ENCODE results near the gene GPR15LG. TPM values are rescaled to one million over a fixed set of nuclear protein-coding genes. Genes with fewer than 3 reads are reported as not detected.
A peak's percentile ranks its signal among the peaks of the same experiment; 100 is the strongest.

The GPR15LG gene
- total RNA-seq, 1 donor from 2014 or later: not detected

DNA sequence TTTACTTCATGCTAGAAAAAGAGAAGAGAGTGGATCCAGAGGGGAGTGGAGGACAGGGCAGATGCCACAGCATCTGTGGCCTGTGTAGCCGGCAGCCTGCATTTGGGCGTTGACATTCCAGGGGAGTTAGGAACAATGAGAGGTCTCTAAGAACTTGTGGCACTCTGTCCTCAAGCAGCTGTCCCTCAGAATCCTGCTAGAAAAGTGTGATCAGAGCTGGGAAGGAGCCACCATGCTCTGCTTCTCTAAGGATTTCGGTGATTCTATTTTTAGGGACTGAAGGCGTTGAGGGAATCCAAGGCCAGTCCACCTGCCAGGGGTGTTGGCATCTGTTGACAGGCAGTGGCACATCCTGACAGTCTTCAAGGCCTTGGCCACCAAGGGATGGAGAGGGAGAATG, 44.1 kb downstream of the GPR15LG start:
- no peak for DNase-seq

DNA sequence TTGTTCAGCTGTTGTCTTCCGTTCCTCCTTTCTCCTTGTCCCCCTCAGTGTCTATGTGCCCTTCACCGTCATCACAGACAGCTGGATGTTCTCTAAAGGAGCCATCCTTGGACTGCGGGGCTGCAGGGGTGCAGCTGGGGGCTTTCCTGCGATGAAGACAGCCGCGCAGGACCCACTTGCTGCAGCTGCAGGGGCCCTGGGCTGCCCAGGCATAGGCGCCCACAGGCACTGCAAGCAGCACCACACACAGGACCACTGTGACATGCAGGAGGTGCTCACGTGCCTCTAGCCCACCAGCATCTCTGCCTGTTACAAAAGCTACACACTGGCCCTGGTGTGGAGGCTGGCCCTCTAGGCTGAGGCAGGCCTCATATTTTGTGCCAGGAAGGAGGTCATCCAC, 48.3 kb downstream of the GPR15LG start:
- DNase-seq: no peak

DNA sequence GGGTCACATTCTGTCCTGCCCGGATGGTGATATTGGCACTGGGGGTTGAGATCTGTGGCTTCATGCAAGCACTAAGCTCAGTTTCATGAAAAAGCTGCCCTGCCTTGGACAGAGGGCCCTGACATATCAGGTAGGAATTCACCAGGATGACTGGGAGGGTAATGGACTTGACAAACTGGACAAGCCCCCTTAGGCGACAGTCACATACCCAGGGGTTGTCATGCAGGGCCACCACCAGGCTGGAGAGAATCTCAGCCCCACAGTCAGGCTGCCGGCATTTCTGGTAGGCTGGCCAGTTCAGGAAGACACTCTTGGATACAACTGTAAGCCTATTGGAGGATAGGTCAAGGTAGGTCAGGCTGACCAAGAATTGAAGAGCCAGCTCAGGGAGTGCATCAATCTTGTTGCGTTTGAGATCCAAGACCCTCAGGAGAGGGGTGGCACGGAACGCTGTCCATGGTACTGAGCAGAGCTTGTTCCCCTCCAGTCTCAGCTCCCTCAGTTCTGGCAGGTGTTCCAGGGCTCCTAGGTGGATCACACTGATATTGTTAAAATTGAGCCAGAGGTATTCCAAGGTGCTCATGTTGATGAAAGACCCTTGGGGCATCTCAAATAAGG, 50.9 kb downstream of the GPR15LG start:
- peak; percentile 13 for DNase-seq

DNA sequence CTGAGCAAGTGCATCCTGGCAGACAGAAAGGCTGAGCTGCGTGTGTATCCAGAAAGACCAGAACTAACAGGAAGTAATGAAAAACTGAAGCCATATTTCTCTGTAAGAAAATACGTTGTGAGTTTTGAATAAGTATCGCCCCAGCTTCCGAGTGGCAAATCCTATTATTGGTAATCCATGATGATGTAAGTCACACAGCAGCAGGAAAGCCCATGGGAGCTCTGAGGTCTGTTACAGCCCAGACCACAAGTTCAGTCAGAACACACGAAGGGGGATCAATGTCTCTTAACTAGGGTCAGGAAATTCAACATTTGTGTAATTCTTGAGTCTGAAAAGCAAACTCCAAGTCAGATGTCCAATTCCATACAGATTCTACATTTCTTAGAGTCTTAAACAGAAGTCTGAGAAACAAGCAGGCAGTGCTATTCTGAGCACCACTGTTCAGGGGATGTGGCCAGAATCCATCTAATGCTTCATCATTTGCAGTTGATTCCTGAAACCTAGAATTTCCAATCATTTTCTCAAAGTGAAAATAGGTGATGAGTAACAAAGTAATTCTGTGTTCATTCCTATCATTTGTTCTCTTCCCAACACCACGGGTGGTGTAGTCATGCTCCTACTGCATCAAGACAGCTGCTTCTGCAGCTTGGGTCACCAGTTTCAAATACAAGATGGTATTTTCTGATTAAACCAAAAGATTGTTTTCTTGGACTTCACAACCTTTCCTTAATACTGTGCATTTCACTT, 52.0 kb downstream of the GPR15LG start, which contains the start of gene LRIT2:
Gene LRIT2 (minus strand): TSS at position 118 of the 747 bp plus-strand sequence. CDS start 24 bp downstream, at position 94.
- DNase-seq: no peak

DNA sequence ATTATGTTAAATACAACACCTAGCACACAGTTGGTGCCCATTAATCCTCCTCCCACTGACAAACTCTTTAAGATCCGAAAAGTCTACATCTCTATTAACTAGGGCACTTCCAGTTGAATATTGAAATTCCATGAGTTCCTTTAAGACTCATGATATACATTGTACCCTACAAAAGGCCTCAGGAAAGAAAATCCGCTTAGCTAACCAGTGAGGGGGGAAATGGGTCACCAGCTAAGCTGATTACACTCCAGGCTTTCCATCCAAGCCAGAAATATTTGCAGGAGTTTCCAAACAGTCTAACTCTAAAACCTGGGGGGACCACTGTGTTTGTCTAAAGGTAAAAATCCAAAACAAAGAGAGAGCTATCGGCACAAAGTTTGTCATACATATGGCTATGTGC, 53.0 kb downstream of the GPR15LG start:
- DNase-seq: no peak

DNA sequence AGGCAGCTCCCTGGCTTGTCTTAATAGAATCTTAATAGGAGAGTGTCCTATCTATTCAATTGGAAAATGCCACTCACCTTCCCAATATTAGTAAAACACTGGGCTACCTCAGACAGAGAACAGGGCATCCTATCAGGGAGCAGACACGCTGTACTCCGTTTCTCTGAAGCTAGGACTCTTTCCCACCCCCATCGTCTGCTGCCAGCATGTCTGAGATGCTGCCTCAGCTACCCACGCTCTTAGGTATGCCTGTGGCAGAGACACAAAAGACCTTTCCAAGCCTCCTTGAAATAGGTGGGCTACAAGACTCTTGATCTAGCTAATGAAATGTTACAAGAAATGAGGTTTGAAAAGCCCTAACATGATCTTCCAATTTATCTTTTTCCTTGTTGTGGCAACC, 54.2 kb downstream of the GPR15LG start:
- DNase-seq: no peak

DNA sequence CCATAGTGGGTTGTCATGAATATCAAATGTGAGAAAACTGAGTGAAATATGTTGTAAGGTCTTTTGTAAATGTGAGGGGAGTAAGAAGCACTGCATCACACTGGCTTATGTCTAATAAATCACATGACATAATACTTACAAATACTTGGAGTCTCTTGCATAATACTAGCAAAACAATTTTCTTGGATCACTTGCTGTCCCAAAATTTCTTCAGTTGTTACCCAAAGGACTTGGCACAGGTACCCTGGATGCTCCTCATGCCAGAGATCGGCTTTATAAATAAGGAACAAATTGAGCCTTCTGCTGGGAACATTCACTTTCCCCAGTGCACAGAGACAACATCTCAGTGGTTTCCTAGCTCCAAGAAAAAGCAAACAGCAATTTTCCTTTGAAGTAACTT, 56.8 kb downstream of the GPR15LG start:
- no peak for DNase-seq

DNA sequence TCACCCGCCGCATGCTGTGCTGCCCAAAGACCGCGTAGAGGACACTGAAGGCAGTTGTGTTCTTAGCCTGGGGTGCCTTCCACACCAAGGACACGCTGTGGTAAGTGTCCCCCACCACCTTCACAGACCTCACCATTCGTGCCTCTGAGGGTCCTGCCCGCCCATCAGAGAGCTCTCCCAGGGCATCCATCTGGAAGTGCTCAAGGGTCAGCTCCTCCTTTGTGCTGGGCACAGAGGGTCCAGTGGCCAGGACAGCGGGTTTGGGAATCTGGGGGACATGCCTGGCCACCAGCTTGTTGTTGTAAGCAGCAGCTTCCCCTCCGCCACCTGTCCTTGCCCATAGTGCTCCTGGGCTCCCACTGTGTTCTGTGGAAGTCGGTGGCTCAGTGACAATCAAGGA, 58.8 kb downstream of the GPR15LG start:
- no peak for DNase-seq

DNA sequence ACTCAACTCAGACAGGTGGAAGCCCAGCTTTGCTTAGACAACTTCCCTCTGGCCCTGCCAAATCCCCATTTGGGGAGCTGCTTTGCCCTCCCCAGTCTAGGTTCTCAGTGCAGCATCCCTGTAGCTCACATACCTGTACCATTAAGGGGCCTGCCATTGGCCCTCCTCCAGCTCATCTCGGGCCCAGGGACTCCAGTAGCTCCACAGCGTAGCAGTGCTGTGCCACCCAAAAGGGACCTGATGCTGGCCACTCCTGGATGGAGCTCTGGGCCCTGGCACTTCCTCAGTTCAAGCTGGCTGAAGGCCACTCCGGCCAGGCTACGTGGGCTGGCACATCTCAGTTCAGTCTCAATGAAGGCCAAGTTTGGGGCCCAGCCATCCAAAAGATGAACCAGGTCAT, 60.3 kb downstream of the GPR15LG start:
- DNase-seq: no peak

DNA sequence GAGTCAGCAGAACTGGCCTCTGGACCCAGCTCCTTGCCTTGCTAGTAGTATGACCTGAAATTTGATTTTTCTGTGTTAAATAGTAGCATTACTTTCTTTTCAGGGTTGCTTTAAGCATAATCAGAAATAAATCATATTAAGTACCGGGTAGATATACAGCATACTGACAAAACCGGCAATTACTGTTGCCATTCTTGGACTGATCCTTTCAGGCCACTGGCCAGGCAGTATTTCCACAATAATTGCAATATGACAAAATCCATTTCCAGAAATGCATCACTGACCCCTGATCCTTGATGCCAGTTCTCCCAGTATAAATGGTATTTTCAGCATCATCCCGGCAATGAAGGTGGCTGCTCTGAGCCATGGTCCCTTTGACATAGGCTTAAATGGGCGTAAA, 60.9 kb downstream of the GPR15LG start:
- DNase-seq: no peak

Other genes starting within 250 kb of the GPR15LG start
- 192 and 193 TPM in 2 replicates for gene GHITM, start 34.3 kb upstream of the GPR15LG start, total RNA-seq
- gene CDHR1, start 20.7 kb downstream of the GPR15LG start, total RNA-seq: 0.68 and 2.3 TPM in 2 replicates
- not detected in 2 replicates for gene LRIT2, start 51.7 kb downstream of the GPR15LG start, total RNA-seq
- gene LRIT1, start 67.7 kb downstream of the GPR15LG start, total RNA-seq: not detected in 2 replicates
- not detected in 2 replicates for gene RGR, start 71.3 kb downstream of the GPR15LG start, total RNA-seq
- gene CCSER2, start 154.8 kb downstream of the GPR15LG start, total RNA-seq: 22.5 and 32.7 TPM in 2 replicates

Data from dermis blood vessel endothelial cell (primary cell).